ENCODE results near the gene LRRC8D.

LRRC8D gene

DNA sequence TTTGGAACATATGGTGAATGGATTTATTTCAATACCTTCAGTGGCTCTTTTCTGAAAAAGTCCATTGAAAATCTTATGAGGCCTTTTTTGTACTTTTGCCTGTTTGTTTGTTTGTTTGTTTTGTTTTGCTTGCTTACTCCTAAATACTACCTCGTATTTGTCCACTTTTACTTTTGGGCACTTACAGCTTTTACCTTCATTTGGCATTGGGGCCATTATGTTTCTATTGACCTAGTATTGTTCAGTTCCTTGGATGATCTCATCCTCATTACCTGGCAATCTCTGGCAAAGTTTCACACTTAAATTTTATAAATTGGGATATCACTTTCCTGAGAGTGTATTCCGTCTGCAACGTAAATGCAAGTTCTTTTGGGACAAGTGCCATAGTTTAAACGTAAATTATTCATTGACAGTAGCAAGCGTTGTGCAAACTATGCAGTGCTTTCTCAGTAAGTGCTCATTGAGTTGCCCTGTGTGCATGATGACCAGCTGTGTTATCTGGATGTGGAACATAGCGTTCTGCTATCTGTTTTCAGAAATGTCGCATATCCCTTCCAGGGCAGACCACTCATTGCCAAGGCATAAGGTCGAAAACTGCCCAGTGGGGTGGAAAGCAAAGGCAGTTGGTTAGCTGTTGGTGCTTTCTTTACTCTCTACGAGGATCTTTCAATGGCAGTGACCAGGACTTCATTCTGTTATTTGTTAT lies 51.1 kb downstream of the LRRC8D start:
- no peak for DNase-seq (ENCODE audit: low spot score)

DNA sequence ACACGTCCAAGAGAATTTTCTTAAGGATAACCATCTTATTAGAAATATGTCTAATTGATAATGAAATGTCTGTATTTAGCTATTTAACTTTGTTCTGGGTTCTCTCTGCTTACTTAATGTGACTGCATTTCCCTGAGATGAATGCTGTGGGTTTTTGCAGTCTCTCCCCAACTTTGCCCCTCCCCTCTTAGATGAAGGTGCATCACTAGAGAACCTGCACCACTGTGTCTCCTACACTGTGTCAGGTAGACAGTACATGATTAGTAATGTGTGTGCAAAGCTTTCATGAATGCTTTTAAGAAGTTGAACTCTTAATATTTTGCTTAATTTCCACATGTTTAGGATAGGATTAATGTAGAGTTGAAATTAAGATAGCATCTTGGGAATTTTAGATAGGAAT lies 51.7 kb downstream of the LRRC8D start:
- no peak for DNase-seq (ENCODE audit: low spot score)

DNA sequence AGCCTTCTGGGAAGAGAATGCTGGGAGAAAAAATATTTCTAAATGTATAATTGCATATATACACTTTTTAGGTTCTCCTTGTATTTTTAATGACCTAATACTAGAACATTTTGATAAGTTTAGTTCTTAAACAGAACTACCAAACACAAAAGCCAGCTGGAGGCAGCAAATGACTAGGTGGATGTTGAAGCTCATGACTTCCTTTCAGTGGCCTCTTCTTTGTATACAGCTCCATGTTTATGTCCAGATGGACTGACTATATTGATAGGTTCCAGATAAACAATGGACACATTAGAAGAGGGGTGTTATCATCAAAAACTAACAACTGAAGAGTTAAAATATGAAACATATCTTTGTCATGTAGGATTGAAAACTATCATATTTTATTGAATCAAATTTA lies 52.5 kb downstream of the LRRC8D start:
- DNase-seq (ENCODE audit: low spot score), result no peak

DNA sequence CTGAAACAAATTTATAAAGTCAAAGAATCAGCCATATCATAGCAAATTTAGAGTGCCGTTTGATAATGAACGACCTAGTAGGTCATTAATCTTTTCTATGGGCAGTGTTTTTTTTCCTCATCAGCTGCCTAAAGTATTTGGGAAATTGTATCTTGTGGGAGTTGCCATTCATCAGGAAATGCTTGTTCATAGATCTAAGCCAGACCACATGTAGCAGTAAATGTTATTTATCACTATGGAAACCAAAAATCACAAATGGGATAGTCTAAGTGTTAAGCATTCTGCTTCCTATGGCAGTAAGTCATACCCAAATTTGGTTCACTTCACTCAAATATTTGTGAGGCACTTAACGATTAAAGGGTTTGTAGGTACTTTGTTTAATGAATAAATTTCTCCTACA lies 52.9 kb downstream of the LRRC8D start:
- DNase-seq (ENCODE audit: low spot score), result no peak

DNA sequence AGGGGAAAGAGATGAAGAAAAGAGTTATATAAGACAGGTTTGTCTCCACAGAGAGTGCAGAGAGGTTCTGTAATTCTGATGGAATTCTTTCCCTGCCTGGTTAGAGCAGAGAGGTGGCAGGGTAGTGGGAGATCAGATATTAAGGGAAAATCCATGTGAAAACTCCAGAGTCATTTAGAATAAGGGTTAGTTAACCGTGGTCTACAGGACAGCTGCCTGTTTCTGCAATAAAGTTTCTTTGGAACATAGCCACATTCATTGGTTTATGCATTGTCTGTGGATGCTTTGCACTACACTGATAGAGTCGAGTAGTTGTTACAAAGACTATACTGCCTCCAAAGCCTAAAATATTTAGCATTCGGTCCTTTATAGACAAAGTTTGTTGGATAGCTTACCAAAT lies 55.6 kb downstream of the LRRC8D start:
- no peak for DNase-seq (ENCODE audit: low spot score)

DNA sequence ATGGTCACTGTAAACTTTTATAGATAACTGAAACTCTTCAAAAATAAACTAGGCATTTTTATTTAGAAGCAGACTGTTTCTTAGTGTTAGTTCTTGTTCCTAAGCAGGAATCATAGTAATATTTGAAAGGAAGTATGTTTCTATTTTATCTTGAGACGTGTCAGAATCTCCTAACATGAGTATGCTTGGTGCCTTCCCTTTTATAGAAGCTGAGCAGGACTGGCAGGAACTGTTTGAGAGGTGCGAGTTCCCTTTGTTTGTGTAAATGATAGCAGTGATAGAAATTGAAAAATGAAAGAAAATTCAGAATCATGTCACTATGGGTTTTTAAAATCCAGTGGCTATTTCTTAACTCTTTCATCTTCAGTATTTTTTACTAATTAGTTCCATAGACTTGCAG lies 56.9 kb downstream of the LRRC8D start:
- no peak for DNase-seq (ENCODE audit: low spot score)

DNA sequence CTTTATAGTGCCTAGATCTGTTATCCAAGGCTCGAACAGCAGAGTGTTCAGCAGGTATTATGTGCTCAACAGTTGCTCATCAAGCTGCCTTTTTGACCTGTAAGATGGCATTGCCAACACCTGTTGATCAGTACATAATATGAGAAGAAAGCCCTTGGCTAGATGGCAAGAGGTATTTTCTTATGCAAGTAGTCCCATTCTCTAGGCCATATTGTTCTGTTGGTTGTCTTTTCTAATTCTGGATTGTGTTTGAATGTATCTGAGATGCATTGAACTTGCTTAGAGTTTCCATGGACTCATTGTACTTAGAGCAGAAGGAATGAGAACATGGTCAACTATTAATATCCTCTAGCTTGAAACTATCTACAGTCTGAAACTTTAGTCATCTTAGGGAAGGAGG lies 57.4 kb downstream of the LRRC8D start:
- no peak for DNase-seq (ENCODE audit: low spot score)

DNA sequence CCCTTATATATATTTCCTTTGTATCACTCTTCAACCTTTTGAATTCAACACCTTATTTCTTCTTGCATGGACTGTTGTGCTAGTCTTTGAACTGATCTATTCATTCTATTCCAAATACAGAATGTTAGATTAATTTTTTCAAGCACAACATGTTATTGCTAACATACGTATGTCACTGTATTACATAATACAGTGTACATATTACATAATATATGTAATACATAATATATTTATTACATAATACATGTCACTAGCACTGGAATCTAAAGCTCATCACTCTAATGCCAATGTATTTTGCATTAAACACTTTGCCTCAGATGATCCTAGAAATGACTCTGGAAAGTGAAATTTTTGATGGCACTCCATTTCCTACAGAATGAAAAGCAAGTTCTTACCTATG lies 59.8 kb downstream of the LRRC8D start:
- DNase-seq (ENCODE audit: low spot score), result no peak

DNA sequence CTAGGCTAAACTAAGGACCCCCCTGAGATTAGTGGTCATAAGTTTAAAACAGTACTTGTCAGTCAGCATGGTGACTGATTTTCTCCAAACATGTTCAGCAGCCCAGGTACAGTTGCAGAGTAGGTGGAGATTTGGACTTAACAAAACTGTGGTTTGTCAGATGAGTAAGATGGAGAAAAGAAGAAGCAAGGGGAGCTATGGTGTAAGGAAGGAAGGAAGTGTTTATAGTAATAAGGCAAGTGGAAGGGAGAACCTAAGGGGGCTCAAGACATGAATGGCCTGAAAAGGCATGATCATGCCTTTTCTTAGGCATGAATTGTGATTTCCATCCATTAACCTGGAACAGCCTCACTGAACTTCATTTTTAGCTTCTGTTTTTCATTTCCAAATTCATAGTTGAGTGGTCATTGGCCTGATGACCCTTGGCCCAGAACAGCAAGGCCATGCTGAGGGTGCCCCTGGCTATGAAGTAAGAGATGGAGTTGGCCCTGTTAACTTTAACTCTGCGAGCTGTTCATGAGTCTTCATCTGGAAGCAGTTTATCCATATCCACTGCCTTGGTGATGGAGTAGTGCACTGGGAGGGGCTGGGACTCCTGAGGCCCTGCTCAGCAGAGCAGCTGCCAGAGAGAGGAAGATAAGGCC lies 60.7 kb downstream of the LRRC8D start:
- DNase-seq (ENCODE audit: low spot score), result no peak

DNA sequence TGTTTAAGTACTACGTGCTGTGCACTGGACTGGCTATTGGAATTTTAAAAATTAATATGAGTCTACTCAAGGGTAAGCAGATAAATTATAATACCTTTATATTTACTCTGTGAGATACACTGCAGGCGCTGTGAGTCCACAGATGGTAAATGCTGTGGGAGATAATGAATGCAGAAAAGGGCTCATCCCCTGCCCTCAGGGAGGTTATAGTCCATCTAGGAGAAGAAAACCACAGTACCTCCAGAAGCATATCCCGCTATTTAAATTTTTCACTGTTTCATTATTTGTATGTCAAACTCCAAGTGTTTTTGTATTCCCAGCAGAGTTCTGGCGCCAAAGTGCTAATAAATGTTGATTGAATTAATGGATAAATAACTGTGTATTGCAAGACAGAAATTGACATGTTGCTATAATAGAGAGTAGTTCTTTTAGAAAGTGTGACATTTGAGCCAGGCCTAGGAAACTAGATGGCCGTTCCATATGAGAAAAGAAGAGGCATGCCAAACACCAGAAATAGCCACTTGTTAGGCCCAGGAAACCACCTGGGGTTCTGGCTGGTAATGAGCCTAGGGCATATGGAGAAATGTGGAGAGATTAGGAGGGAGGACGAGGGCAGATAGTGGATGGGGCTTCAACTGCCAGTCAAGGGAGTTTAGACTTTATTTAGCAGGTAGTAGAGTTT lies 61.7 kb downstream of the LRRC8D start:
- no peak for DNase-seq (ENCODE audit: low spot score)

DNA sequence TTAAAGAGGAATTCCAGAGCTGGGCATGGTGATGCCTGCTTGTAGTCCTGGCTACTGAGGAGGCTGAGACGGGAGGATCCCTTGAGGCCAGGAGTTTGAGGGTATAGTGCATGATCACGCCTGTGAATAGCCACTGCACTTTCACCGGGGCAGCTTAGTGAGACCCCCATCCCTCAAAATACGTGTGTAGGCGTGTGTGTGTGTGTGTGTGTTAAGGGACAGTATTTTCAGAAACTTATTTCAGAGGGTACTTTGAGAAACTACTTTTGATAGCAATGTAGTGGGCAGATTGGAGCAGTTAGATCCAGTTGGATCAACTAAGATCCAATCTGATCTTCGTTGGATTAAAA lies 62.2 kb downstream of the LRRC8D start:
- DNase-seq (ENCODE audit: low spot score), result no peak

DNA sequence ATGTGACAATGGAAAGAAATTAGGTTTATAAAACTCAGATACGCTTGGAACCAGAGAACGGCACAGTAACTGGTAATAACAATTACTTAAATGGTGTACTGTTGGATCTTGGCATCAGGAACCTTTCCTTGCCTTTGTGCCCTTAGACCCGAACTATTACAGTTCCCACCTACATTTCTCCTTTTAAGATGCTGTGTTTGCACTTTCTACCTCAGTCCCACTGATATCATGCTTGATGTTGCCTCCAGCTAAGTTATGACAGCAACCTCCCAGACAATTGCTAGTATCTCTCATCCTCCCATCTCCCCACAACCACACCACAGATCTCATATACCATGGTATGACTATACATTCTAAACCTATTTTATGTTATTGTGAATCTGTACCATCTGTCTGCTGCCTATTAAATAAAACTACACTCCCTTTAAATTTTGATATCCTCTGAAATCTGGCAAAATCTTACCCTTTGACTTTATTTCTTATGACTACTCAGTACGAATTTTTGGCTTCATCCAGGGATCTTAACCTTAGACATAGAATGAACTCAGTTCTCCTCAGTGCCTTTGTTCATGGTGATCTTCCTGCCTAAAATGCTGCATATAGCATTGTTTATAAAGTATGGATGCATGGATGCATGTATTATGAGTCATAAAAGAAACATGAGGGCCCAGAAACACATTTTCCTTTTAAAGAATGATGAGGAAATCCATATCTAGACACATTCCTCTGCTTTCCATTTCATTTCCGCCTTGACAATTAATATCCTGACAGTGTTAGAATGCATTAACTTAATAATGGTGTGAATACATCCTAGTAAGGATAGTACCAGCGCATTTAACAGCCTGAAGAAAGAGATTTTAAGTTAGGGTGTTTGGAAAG lies 64.1 kb downstream of the LRRC8D start:
- DNase-seq (ENCODE audit: low spot score), result no peak

DNA sequence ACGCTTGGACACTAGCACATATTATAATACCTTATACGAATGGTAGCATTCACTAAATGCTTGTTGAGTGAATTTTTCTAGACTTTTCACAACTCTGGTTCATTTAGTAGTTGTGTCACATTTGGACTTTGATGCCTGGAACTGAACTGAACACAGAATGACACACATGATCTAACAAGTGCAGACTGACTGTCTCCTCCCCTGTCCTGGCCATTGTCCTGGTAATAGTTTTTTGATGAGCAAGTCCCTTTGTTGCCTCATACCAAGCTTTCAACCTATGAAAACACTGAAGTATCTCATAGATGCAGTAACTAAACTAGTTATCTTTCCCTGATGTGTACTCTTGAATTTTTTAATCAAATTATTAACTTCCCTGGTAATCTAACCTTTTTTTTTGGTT lies 66.4 kb downstream of the LRRC8D start:
- no peak for DNase-seq (ENCODE audit: low spot score)

DNA sequence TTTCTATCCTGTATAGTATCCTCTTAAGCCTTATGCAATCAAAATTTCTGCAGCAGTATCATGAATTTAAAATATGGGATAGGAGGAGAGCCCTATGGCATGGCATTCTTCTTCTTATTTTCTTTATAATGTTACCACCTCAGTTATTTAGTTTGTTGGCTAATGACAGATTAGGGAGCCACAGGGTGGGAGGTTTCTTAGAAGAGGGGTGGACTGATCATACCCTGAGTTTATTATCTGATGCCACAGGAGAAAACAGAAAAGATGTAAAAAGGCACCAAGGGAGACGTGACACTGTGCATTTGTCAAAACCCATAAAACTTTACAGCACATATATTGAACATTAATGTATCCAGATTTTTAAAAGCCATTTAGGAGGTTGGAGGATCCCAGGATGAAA lies 66.9 kb downstream of the LRRC8D start:
- no peak for DNase-seq (ENCODE audit: low spot score)

DNA sequence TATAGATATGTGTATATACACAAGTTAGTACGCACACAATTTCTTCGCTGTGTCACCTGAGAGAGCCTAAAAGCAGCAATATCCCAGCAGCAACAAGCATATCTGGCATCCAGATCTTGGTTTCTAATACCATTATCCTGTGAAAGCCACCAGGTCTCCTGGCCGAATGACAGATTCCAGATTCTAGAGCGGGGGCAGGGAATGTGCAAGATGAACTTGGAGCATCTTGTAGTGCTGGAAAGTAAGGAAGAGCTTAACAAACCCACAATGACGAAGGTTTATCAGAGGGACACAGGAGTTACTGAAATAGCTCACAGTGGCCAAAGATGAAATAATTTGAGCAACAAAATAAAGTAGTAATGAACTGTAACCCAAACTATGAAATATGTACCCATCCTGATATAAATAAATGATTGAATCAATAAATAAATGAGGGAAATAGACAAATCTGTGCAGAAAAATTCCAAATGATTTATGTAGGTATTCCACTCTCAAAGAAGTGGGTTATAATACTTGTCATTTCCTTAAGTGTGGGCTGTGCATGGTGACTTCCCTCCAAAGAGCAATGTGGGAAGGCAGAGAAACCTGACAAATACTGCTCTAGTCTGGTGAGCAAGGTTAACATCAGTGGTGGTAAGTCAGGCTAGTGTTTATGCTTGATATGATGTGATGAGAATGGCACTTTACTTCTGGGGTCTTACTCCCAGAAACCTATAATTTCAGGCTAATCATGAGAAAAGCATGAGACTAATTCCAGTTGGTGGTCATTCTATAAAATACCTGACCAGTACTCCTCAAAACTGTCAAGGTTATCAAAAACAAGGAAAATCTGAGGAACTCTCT lies 67.9 kb downstream of the LRRC8D start:
- no peak for DNase-seq (ENCODE audit: low spot score)

DNA sequence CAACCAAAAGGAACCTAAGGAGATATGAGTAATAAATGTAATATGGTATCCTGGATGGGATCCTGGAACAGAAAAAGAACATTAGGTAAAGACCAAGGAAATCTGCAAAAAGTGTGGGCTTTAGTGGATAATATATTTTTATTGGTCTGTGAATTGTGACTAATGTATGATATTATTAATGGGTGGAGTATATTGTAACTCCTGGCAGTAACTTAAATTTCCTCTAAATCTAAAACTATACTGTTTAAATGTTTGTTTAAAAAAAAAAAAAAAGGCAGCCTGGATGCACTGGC lies 68.4 kb downstream of the LRRC8D start:
- DNase-seq (ENCODE audit: low spot score), result no peak

DNA sequence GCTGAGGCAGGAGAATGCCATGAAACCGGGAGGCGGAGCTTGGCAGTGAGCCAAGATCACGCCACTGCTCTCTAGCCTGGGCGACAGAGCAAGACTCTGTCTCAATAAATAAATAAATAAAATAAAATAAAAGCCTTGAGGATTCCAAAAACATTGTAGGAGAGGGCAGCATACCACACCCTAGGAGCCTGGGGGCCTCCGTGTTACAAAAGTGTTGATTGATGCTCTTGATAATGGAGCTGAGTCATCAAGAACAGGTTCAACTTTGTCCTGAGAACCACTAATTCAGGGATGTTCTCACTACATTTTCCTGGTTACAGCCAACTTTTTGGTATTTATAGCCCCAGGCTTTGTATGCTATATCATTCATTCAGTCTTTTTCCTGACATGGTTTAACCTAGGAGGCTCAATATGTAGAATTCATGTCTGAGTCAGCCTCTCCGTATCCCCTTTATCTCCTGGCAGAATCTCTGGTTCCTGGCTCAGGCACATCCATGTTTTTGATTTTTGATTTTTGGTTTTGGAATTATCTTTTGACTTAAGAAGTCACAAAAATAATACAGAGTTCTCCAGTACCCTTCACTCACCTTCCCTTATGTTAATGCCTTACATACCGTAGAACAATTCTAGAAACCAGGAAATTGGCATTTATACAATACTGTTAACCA lies 69.4 kb downstream of the LRRC8D start:
- DNase-seq (ENCODE audit: low spot score), result no peak

DNA sequence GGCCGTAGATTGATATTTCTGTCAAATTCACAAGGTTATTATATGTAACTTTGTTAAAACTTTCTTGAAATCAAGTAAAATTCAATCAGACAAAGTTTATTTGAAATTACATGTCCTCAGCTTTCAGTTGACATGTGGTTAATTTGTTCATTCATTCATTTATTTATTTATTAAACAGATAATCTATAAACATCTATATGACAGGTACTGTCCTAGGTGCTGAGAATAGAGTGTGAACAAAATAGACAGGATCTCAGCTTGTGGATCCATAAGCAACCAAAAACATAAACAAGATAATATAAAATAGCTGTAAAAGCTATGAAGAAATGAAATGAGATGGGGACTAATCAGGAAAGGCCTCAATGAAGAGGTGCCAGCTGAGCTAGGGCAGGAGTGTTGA lies 72.0 kb downstream of the LRRC8D start:
- DNase-seq (ENCODE audit: low spot score), result no peak

DNA sequence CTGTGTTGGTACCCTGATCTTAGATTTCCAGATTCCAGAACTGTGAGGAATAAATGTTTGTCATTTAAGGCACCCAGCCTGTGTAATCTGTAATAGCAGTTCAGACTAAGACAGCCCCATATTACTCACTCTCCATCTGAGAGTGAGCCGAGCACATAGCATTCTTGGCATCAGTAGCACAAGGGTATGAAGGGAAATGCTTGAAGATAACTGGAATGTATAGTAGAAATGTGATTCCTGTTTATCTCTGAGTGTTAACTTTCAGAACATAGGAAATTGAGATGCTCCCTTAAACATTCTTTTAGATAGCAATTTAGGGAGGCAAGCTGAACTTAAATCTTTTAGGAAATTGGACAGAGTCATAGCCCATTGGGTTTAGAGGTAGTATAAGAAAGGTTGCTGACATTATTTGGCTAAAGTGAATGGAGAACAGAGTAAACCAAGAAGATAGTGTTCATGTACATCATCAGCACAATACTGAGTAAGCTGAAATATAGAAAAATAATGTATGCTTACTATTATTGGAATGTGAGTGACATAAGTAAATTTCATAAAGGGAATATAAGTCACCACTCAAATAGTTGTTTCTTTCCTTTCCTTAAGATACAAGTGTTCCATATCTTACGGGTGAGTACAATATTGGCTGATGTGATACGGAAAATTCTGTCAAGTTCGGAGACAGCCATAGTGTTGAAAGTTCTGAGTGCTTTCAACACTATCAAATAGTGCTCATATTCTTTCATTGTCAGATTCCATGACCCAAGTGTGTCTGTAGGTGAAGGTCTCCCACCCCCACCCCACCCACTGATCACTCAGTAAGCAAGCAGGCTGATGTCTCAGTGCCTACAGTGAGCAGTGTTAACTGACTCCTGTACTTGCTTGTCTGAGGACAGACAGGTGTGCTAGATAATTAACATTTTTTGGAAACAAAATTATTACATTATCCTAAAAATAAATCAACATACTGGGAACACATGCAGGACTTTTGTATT lies 73.7 kb downstream of the LRRC8D start:
- DNase-seq (ENCODE audit: low spot score), result no peak
